Activated T-cell treated with anti-CD3 and anti-CD28 coated beads, Interleukin-2, amount 50 U/mL, for 1 hour (primary cell): ENCODE results near the gene RAD52.

Experiments used
- DNase-seq: peaks from one replicate; pipeline ENCODE4 v3.0.0-alpha.2; 2020

RAD52 gene

DNA sequence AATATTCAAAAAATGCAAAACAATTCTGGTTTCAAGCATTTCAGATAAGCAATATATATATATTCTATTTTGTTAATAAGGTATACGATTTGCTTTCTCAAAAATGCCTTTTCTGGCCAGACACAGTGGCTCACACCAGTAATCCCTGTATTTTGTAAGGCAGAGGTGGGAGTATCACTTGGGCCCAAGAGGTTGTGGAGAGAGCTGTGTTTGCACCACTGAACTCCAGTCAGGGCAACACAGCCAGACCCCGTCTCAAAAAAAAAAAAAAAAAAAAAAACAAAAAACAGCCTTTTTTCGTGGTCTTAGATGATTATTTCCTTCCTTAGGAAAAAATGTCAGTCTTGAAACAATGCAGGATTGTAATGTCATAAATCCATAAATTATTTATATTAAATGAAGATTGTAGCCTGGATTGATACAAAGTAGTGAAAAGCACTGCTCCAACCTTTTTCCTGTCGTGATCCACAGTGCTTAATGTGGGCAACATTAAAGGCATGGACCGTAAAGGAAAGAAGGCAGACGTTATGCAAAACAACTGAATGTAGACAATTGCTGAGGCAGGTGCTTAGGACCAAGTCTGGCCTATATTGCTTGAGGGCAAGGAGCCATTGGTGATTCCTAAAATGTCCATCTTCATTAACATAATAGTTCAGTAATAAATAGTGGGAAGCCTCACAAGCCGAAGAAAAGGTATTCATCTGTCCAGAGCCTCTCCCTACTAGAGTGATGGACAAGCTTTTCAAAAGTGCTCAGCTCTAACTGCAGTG lies 36.8 kb downstream of the RAD52 start:
- DNase-seq, result no peak

DNA sequence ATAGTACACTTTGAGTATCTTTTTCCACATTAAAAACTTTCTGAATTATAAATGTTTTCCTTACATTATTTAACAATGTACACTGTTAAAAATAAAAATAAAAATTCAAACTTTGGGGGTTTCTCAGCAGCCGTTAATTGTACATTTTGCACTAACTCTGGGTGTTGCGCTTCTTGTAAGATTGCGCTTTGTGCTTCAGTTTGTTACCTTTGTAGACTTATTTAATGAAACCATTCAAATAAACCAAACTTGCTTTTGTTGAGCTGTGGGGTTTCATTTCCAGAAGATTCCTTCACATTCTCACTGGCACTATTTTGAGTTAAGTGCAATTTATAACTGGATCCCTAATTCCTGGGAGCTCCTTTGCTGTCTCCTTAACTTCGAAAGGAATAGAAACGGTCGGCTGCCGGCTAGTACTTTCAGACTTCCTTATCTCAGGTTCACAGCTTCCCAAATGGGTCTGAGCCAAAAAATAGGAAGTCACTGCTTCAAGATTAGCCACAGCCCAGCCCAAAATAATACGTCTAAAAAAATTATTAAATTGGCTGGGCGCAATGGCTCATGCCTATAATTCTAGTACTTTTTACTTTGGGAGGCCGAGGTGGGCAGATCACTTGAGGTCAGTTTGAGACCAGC lies 38.2 kb downstream of the RAD52 start:
- no peak for DNase-seq

DNA sequence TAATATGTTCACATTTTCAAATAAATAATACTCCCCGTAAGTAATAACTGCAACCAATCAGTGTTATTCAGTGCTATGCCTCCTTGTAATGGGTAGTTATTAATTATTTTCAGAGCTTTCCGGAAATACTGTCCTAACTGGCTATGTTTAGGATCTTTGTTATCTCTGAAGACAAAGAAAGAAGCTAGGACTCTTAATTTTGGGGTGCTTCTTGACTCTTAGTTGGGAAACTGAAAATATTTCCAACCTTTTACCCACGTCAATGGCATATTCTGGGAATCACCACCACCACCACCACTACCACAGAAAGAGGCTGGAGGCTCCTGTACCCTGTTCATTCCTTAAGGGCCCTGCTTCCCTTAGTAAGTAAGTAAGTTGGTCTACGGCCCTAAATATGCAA lies 39.1 kb downstream of the RAD52 start:
- no peak for DNase-seq

DNA sequence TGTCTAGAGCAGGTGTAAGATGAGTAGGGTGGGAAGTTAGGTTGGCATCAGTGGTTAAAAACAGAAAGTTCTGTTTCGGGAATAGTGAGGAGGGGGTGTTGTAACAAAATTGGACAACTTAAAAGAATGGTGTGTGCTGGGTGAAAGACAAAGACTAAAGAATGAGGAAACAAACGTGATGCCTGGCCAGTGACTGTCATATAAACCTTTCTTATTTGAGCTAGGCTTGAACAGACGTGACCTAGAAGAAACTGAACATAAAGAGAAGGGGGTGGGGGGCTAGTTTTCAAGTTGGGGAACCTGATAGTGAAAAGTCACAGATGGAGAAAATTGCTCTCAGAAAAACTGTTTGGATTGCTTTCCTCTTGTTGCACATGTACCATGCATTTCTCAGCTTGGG lies 39.6 kb downstream of the RAD52 start:
- DNase-seq, result no peak

DNA sequence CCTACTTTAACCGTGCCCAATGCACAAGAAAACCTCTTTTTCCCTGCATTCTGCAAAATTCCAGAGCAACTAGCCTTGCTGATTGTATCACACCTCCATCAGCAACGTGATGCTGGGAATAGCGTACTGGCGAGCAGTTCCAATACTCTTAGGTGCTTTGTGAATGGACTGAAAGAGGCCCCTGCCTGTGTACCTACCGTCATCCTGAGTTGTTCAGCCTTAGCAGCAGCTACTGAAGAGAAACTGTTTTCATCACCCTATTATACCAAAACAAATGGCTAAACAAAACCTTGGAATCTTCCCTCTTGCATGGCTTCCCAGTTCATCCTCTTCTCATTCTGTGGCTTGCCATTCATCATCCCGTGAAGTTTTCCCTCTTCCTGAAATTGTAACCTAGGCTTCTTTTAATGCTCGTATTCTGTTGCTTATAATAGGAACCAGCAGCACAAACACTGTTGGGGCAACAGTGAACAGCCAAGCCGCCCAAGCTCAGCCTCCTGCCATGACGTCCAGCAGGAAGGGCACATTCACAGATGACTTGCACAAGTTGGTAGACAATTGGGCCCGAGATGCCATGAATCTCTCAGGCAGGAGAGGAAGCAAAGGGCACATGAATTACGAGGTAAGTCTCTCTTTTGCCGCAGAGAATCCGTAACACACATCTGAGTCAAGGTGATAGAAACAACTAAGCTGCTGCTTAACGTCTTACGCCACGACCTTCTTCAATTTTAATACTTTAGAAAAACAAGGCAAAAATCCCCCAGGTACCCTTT lies 41.9 kb downstream of the RAD52 start:
- DNase-seq, result no peak

DNA sequence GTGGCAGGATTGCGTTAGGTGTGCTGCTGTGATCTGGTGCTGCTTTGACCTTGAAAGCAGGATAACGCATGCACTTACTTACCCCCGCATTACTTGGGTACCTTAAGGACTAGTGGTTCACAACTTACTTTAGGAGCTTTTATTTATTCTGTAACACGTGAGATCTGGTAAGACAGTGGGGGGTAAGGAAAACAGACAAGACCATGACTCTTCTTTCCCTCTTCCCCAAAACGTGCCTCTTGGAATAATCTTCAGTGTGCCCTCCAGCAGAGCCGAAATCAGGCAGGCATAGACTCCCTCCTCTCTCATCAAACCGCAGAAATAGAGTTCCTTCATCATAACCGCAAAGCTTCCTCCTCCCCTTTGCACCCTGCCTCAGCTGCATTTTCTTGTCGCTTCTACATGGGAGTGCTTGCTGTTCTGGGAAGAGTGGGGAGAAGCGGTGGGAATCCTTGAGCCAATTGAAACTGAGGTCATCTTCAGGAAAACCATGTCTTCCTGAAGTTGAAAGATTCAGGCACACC lies 43.4 kb downstream of the RAD52 start:
- no peak for DNase-seq

DNA sequence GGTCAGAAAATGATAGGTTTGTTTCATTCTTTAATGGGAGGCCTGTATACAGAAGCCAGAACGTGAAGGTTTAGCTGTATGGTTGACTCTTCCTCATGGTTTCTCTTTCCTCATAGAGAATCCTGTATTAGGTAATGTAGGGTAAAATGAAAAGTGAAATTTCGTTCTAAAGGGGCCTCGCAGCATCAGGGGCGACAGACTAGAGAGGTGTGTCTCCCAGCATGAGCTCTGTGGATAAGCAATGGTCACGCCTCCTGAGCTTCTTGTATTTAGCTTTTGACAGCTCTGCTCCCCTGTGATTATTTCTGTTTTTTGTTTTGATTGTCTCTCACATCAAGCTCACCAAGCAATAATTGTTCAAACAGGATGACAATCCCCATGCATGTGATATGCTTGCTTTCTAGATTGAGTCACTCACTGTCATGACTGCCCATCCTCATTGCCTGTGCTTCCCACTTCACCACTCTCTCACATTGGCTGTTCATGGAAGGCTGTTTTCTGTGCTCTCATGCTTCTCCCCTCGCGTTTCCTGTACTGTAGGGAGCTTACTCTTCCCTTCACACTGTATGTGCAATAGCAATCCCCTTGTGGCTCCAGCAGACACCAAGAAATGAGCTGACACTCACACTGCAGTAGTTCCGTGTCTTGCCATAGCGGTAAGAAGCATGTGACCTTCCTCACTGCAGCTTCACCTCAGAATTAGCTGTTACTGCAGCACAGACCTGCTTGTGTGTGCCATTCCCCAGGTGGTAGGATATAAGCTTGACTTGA lies 44.0 kb downstream of the RAD52 start:
- no peak for DNase-seq

DNA sequence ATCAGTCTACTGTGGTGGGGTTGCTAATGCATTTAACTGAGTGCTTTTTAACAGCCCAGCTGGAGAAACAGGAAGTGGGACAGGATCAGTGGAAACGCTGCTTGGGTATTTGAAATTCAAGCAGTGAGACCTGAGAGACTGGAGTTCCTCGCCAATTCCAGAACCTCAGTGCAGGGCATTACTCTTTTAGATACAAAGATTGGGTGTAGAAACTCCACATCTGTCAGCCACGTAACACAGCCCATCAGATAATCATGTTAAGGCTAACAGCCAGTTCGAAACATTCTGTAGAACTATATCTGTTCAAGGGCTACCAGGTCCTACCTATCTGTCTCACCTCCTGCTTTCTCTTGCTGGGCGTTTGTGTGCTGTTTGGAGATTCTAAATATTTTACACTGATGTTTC lies 45.5 kb downstream of the RAD52 start:
- no peak for DNase-seq

DNA sequence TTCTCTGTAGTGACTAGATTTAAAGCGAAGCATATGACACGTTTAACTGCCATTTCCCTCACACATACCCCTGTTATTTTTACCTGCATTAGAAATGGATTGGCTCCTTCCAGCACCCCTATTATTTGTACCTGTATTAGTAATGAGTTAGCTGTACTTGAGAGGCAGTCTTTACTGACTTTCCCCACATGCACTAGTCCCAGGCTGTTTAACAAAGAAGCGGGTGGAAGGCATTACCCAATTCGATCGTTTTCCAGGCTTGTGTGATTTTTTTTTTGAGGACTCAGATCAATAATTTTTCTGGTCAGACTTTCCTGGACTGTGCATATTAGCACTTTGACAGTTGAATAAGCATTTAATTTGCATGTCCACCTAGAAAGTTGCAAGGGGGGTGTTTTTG lies 46.4 kb downstream of the RAD52 start:
- no peak for DNase-seq

DNA sequence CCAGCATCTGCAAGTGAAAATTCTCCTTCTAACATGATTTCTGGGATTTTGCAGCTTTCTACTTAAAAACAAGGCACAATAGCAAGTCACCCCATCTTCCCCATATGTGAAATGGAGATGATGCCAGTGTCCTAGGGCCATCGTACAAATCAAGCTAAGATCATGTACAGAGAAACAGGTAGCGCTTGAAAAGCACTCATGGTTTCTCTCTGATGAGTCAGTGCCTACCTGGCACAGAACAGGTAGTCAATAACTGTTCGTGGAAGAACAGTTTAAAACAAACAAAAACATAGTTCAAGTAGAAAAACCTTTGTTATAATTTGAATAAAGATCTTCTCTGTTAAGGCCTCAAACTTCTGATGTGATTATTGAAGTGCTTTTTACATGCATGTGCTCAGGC lies 46.9 kb downstream of the RAD52 start:
- DNase-seq, result no peak

DNA sequence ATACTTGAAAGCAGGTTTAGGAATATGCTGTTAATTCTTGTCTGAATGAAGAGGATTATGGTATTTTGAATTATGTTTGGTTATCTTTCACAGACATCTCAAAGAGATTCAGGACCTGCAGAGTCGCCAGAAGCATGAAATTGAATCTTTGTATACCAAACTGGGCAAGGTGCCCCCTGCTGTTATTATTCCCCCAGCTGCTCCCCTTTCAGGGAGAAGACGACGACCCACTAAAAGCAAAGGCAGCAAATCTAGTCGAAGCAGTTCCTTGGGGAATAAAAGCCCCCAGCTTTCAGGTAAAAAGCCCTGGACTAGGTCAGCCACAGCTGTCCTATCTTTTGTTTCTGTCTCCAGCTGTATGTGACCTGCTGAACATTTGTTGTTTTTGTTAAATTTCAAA lies 52.1 kb downstream of the RAD52 start:
- DNase-seq, result no peak

DNA sequence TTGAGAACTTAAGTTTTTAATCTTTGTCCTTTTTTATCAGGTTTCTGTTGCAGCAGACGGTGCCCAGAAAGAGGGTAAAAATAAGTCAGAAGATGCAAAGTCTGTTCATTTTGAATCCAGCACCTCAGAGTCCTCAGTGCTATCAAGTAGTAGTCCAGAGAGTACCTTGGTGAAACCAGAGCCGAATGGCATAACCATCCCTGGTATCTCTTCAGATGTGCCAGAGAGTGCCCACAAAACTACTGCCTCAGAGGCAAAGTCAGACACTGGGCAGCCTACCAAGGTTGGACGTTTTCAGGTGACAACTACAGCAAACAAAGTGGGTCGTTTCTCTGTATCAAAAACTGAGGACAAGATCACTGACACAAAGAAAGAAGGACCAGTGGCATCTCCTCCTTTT lies 53.5 kb downstream of the RAD52 start:
- DNase-seq, result no peak

DNA sequence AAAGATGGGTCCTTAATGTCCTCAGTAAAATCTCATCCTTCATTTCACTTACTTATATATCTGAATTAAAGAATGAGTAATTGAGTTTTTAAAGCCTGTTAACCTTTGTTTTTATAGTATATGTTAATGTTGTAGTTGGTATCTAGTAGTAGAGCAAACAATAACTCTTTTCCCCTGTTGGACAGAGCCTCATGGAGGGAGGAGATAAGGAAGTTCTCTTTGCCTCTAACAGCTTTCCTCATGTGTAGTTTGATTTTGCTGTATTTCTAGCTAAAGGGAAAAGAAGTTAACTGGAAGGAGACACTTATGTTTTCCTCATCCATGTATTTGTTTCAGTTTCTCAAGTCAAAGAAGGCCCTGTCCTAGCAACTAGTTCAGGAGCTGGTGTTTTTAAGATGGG lies 55.3 kb downstream of the RAD52 start:
- DNase-seq, result no peak

DNA sequence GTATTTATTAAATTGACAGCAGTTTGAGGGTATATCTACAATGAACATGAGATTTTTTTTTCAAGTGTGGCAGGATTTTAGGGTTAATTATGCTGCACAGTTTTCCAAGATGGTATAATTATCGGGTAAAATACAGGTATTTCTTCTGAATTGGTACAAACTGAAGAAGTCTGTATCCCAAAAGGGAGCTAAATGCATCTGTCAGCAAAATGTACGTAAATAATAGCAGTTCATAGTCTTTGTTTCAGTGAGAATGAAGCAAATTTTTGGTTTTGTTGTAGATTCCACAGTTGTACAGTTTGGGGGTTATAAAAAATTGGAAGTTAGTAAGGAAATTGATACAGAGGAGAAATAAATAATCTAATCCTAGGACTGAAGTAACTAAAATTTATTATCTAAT lies 63.3 kb downstream of the RAD52 start:
- DNase-seq, result no peak

DNA sequence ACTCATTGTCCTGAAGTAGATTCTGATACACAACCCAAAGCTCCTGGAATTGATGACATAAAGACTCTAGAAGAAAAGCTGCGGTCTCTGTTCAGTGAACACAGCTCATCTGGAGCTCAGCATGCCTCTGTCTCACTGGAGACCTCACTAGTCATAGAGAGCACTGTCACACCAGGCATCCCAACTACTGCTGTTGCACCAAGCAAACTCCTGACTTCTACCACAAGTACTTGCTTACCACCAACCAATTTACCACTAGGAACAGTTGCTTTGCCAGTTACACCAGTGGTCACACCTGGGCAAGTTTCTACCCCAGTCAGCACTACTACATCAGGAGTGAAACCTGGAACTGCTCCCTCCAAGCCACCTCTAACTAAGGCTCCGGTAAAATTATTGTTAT lies 63.8 kb downstream of the RAD52 start:
- DNase-seq, result no peak

DNA sequence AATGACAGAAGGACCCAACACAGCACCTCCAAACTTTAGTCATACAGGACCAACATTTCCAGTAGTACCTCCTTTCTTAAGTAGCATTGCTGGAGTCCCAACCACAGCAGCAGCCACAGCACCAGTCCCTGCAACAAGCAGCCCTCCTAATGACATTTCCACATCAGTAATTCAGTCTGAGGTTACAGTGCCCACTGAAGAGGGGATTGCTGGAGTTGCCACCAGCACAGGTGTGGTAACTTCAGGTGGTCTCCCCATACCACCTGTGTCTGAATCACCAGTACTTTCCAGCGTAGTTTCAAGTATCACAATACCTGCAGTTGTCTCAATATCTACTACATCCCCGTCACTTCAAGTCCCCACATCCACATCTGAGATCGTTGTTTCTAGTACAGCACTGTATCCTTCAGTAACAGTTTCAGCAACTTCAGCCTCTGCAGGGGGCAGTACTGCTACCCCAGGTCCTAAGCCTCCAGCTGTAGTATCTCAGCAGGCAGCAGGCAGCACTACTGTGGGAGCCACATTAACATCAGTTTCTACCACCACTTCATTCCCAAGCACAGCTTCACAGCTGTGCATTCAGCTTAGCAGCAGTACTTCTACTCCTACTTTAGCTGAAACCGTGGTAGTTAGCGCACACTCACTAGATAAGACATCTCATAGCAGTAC lies 64.6 kb downstream of the RAD52 start:
- DNase-seq, result no peak

DNA sequence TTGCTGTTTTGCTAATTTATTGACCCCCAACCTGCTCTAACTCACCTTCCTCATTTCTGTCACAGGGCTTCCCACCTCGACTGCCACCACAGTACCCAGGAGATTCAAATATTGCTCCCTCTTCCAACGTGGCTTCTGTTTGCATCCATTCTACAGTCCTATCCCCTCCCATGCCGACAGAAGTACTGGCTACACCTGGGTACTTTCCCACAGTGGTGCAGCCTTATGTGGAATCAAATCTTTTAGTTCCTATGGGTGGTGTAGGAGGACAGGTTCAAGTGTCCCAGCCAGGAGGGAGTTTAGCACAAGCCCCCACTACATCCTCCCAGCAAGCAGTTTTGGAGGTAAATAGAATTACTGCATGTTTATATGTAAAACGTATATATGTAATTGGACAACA lies 68.8 kb downstream of the RAD52 start:
- no peak for DNase-seq

DNA sequence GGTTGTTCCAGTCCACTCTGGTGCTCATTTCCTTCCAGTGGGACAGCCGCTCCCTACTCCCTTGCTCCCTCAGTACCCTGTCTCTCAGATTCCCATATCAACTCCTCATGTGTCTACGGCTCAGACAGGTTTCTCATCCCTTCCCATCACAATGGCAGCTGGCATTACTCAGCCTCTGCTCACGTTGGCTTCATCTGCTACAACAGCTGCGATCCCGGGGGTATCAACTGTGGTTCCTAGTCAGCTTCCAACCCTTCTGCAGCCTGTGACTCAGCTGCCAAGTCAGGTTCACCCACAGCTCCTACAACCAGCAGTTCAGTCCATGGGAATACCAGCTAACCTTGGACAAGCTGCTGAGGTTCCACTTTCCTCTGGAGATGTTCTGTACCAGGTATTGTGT lies 69.9 kb downstream of the RAD52 start:
- DNase-seq, result no peak

DNA sequence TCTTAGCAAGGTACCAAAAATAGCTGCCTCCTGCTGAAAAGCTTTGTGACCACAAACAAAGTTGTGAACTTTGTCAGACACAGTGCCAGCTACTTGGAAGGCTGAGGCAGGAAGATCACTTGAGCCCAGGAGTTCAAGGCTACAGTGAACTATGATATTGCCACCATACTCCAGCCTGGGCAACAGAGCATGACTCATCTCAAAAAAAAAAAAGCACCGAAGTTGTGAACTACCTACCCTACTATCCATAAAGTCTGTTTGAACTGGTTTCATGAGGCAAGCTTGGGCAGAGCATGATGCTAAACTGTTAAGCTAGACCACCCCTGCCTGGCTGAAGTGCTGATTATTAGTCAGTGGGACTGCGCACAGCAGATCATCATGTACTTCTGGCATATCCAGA lies 75.5 kb downstream of the RAD52 start:
- DNase-seq, result no peak

DNA sequence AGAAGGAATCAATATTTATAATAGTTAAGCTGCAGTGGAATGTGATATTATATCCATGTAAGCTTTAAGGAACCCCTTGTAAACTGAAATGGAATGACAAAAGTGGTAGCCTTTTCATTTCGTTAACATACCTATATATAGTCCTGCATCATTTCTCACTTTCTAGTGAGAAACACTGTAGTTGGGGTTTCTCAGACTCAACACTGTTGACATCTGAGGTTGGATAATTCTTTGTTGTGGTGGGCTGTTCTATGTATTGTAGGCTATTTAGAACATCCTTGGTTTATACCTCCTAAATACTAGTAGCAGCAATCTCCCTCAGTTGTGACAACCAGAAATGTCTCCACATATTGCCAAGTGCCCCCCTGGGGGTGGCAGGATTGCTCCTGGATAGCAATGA lies 79.1 kb downstream of the RAD52 start:
- no peak for DNase-seq

DNA sequence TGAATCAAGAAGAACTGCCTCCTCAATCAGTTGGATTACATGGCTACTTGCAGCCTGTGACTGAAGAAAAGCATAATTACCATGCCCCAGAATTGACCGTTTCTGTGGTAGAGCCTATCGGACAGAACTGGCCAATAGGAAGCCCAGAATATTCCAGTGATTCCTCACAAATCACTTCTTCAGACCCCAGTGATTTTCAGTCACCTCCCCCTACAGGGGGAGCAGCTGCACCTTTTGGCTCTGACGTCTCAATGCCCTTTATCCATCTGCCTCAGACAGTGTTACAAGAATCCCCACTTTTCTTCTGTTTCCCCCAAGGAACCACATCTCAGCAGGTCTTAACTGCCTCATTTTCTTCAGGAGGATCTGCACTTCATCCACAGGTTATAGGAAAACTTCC lies 80.8 kb downstream of the RAD52 start:
- DNase-seq, result no peak

DNA sequence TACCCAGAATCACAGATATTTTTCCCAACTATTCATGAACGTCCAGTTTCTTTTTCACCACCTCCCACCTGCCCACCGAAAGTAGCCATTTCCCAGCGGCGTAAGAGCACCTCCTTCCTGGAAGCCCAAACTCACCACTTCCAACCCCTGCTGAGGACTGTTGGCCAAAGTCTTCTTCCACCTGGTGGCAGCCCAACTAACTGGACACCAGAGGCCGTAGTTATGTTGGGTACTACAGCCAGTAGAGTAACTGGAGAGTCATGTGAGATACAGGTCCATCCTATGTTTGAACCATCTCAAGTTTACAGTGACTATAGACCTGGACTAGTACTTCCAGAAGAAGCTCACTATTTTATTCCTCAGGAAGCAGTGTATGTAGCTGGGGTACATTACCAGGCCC lies 81.6 kb downstream of the RAD52 start:
- no peak for DNase-seq

DNA sequence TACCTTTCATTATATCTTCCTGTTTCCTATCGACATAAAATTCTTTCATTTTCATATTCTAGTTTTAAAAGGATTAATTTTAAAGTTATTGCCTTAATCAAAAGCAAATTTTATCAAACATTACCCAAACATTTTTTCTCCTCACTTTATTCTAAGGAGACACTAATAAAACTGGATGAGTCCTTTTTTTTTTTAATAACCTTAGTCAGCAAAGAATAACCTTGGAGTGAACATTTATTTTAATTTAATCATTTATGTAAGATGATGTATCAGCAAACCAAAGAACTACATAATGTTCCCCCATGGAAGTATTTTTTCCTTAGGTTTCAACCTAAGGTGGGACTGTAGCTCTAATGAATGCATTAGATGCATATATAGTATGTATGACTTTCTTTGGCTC lies 83.9 kb downstream of the RAD52 start:
- DNase-seq, result no peak
